Activated CD4-positive, CD25-positive, alpha-beta regulatory T cell (primary cell): ENCODE measurements around the gene COL26A1.
"Not testable (repeated sequence)": the region's sequence is repeated elsewhere in the genome, so short reads cannot be mapped to it uniquely, and the experiment has no call there.

Source experiments
- DNase-seq, 4 experiments: peaks; one replicate each; lab custom pipeline; 2025; lab: John Stamatoyannopoulos, UW

The COL26A1 gene

GRCh38 chr7:101501351-101501750, 138.7 kb downstream of the COL26A1 start:
- no peak for DNase-seq

GRCh38 chr7:101502466-101503098, 139.9 kb downstream of the COL26A1 start:
- no peak for DNase-seq

GRCh38 chr7:101505510-101505909, 142.8 kb downstream of the COL26A1 start:
- not testable (repeated sequence) for DNase-seq

- DNase-seq, result no peak
Observed at GRCh38 chr7:101506531-101506930, 143.9 kb downstream of the COL26A1 start.

- DNase-seq, result no peak
Observed at GRCh38 chr7:101507327-101507726, 144.7 kb downstream of the COL26A1 start.

GRCh38 chr7:101507791-101508252, 145.1 kb downstream of the COL26A1 start:
- DNase-seq, result no peak

GRCh38 chr7:101510297-101510696, 147.6 kb downstream of the COL26A1 start:
- DNase-seq, result no peak

GRCh38 chr7:101511965-101512364, 149.3 kb downstream of the COL26A1 start:
- no peak for DNase-seq

GRCh38 chr7:101516851-101517250, 154.2 kb downstream of the COL26A1 start:
- DNase-seq, result no peak

GRCh38 chr7:101517304-101517703, 154.6 kb downstream of the COL26A1 start:
- DNase-seq, result no peak

- no peak for DNase-seq
Observed at GRCh38 chr7:101518336-101518735, 155.7 kb downstream of the COL26A1 start.

- DNase-seq, result no peak
Observed at GRCh38 chr7:101519324-101520023, 156.8 kb downstream of the COL26A1 start.

- DNase-seq, result no peak
Observed at GRCh38 chr7:101521430-101521925, 158.8 kb downstream of the COL26A1 start.

- no peak for DNase-seq
Observed at GRCh38 chr7:101522021-101522420, 159.3 kb downstream of the COL26A1 start.

- no peak for DNase-seq
Observed at GRCh38 chr7:101527844-101528667, 165.4 kb downstream of the COL26A1 start.

GRCh38 chr7:101529560-101529959, 166.9 kb downstream of the COL26A1 start:
- no peak for DNase-seq

GRCh38 chr7:101531726-101532357, 169.2 kb downstream of the COL26A1 start:
- DNase-seq, result no peak

- DNase-seq, result no peak
Observed at GRCh38 chr7:101532400-101533102, 169.9 kb downstream of the COL26A1 start.

GRCh38 chr7:101533103-101533465, 170.4 kb downstream of the COL26A1 start:
- no peak for DNase-seq

GRCh38 chr7:101534015-101534803, 171.5 kb downstream of the COL26A1 start:
- no peak for DNase-seq

- DNase-seq, result no peak
Observed at GRCh38 chr7:101534873-101535272, 172.2 kb downstream of the COL26A1 start.
